H9 (cell line): ENCODE measurements around the gene NFIX. TPM values are rescaled to one million over a fixed set of nuclear protein-coding genes. Genes with fewer than 3 reads are reported as not detected.

Experiments used
- DNase-seq: peaks from one replicate; pipeline ENCODE4 v3.0.0-alpha.2; 2017
- H2AFZ ChIP-seq: one replicate; pipeline ENCODE4 v1.6.1; 2013; ENCODE audit warnings: mild to moderate bottlenecking, low read length, control low read depth, moderate library complexity
- H2AK5ac ChIP-seq: 2 replicates; pipeline ENCODE4 v1.6.1; 2013; ENCODE audit warnings: low read length, control low read depth, mixed read lengths; ENCODE audit not compliant: insufficient read length
- H2BK120ac ChIP-seq: one replicate; pipeline ENCODE4 v1.6.1; 2013; ENCODE audit warnings: low read depth, mild to moderate bottlenecking, low read length, control low read depth, inconsistent platforms; ENCODE audit not compliant: poor library complexity, severe bottlenecking
- H2BK12ac ChIP-seq: 2 replicates; pipeline ENCODE4 v1.6.1; 2013; ENCODE audit warnings: low read length, control low read depth, mixed read lengths, low read depth; ENCODE audit not compliant: insufficient read length
- H2BK15ac ChIP-seq: 2 replicates; pipeline ENCODE4 v1.6.1; 2013; ENCODE audit warnings: low read depth, low read length, control low read depth
- H2BK20ac ChIP-seq: one replicate; pipeline ENCODE4 v1.6.1; 2013; ENCODE audit warnings: low read depth, mild to moderate bottlenecking, low read length, control low read depth, inconsistent platforms; ENCODE audit not compliant: poor library complexity, severe bottlenecking
- H2BK5ac ChIP-seq: 2 replicates; pipeline ENCODE4 v1.6.1; 2013; ENCODE audit warnings: low read length, control low read depth, mixed read lengths; ENCODE audit not compliant: insufficient read length
- H3K14ac ChIP-seq: 2 replicates; pipeline ENCODE4 v1.6.1; 2013; ENCODE audit warnings: low read length, control low read depth; ENCODE audit not compliant: insufficient read depth
- H3K18ac ChIP-seq: 2 replicates; pipeline ENCODE4 v1.6.1; 2013; ENCODE audit warnings: low read depth, mild to moderate bottlenecking, mixed read lengths, low read length, control low read depth; ENCODE audit not compliant: insufficient read length
- H3K23ac ChIP-seq: 2 replicates; pipeline ENCODE4 v1.6.1; 2013; ENCODE audit warnings: low read length, control low read depth, mixed read lengths, low read depth; ENCODE audit not compliant: insufficient read length
- H3K23me2 ChIP-seq: 2 replicates; pipeline ENCODE4 v1.6.1; 2013; ENCODE audit warnings: low read depth, mild to moderate bottlenecking, mixed read lengths, low read length, control low read depth; ENCODE audit not compliant: insufficient read length, poor library complexity, severe bottlenecking
- H3K27ac ChIP-seq: 2 replicates; pipeline ENCODE4 v1.5.1; 2013; ENCODE audit warnings: low read length, control low read depth, mixed read lengths, low read depth; ENCODE audit not compliant: insufficient read length
- H3K27me3 ChIP-seq: 2 replicates; pipeline ENCODE4 v1.6.1; 2013; ENCODE audit warnings: low read length, control low read depth, inconsistent platforms; ENCODE audit not compliant: insufficient read depth
- H3K4ac ChIP-seq: 2 replicates; pipeline ENCODE4 v1.6.1; 2013; ENCODE audit warnings: low read depth, mild to moderate bottlenecking, control low read depth, inconsistent platforms, low read length, moderate library complexity
- H3K4me1 ChIP-seq: 2 replicates; pipeline ENCODE4 v1.6.1; 2013; ENCODE audit warnings: low read length, control low read depth, inconsistent platforms; ENCODE audit not compliant: insufficient read depth
- H3K4me2 ChIP-seq: 2 replicates; pipeline ENCODE4 v1.6.1; 2013; ENCODE audit warnings: low read length, control low read depth, mixed read lengths; ENCODE audit not compliant: insufficient read length, insufficient read depth
- H3K56ac ChIP-seq: 2 replicates; pipeline ENCODE4 v1.6.1; 2013; ENCODE audit warnings: low read depth, mild to moderate bottlenecking, mixed read lengths, low read length, control low read depth; ENCODE audit not compliant: insufficient read length
- H3K79me1 ChIP-seq: 2 replicates; pipeline ENCODE4 v1.6.1; 2013; ENCODE audit warnings: low read depth, mild to moderate bottlenecking, moderate library complexity, low read length, control low read depth, inconsistent platforms; ENCODE audit not compliant: insufficient read depth, poor library complexity, severe bottlenecking
- H3K79me2 ChIP-seq: 2 replicates; pipeline ENCODE4 v1.6.1; 2013; ENCODE audit warnings: low read length, control low read depth, inconsistent platforms; ENCODE audit not compliant: insufficient read depth
- H3K9ac ChIP-seq: 2 replicates; pipeline ENCODE4 v1.6.1; 2013; ENCODE audit warnings: low read length, control low read depth, mixed read lengths; ENCODE audit not compliant: insufficient read length; ENCODE audit errors: extremely low read depth
- H3K9me3 ChIP-seq: one replicate; pipeline ENCODE4 v1.6.1; 2013; ENCODE audit warnings: low read depth, low read length, inconsistent platforms; ENCODE audit not compliant: control insufficient read depth
- H3T11ph ChIP-seq: one replicate; pipeline ENCODE4 v1.6.1; 2013; ENCODE audit warnings: mild to moderate bottlenecking, low read length, control low read depth, inconsistent platforms
- H4K20me1 ChIP-seq: one replicate; pipeline ENCODE4 v1.6.1; 2013; ENCODE audit not compliant: control insufficient read depth, insufficient read length, insufficient read depth
- H4K5ac ChIP-seq: 2 replicates; pipeline ENCODE4 v1.6.1; 2013; ENCODE audit warnings: low read depth, mild to moderate bottlenecking, mixed read lengths, low read length, control low read depth; ENCODE audit not compliant: insufficient read length
- H4K8ac ChIP-seq: replicated peaks from 2 replicates; pipeline ENCODE4 v1.6.1; 2013; ENCODE audit warnings: low read length, control low read depth, mixed read lengths, low read depth; ENCODE audit not compliant: insufficient read length
- H4K91ac ChIP-seq: 2 replicates; pipeline ENCODE4 v1.6.1; 2013; ENCODE audit warnings: low read depth, mild to moderate bottlenecking, moderate library complexity, mixed read lengths, low read length, control low read depth; ENCODE audit not compliant: insufficient read length
- H3K27ac Mint-ChIP-seq, 3 experiments: 2 replicates in 2 of 3; 3 replicates in 1 of 3; pipeline ENCODE4 v1.8.0; 2020 to 2021; ENCODE audit warnings: mixed read lengths in 3 of 3, mild to moderate bottlenecking in 1 of 3, moderate library complexity in 1 of 3
- H3K27me3 Mint-ChIP-seq: 2 replicates; pipeline ENCODE4 v1.8.0; 2021; ENCODE audit warnings: low read depth, mild to moderate bottlenecking, moderate library complexity, mixed read lengths
- H3K36me3 Mint-ChIP-seq, 3 experiments: 2 replicates in 2 of 3; 3 replicates in 1 of 3; pipeline ENCODE4 v1.8.0; 2020 to 2021; ENCODE audit warnings: low read depth in 3 of 3, mixed read lengths in 3 of 3; ENCODE audit not compliant: insufficient read depth in 1 of 3
- H3K4me1 Mint-ChIP-seq, 2 experiments: 2 replicates each; pipeline ENCODE4 v1.8.0; 2020; ENCODE audit warnings: mixed read lengths in 2 of 2
- H3K4me3 Mint-ChIP-seq, 2 experiments: 2 replicates in 1 of 2; 3 replicates in 1 of 2; pipeline ENCODE4 v1.8.0; 2020 to 2021; ENCODE audit warnings: mild to moderate bottlenecking in 2 of 2, mixed read lengths in 2 of 2, moderate library complexity in 1 of 2
- H3K9me3 Mint-ChIP-seq, 2 experiments: 2 replicates in 1 of 2; 3 replicates in 1 of 2; pipeline ENCODE4 v1.8.0; 2020; ENCODE audit warnings: mild to moderate bottlenecking in 2 of 2, mixed read lengths in 2 of 2, moderate library complexity in 1 of 2
- WGBS: extraction: QIAGEN DNeasy Blood & Tissue Kit; methylation state at CpG from one replicate; pipeline ENCODE4 v1.1.7; 2013; ENCODE audit warnings: missing lambda C conversion rate, low lambda C conversion rate, mixed read lengths; ENCODE audit not compliant: insufficient read length; ENCODE audit errors: extremely low coverage; 5-methylcytosine and 5-hydroxymethylcytosine counted together
- total RNA-seq: library from RNA; stranded (reverse); gene quantifications from 2 replicates; pipeline ENCODE4 v1.2.1, GENCODE V29; 2021
- TF ChIP-seq, protein P1 (sequence below): fragments of 200-600 bp; sonication (generic); conservative IDR thresholded peaks from 3 replicates; pipeline ENCODE4 v1.8.0; 2021; ENCODE audit warnings: antibody characterized with exemption, mild to moderate bottlenecking

Gene NFIX
- total RNA-seq, 1 experiment from 2014 or later = 0.31 TPM

DNA sequence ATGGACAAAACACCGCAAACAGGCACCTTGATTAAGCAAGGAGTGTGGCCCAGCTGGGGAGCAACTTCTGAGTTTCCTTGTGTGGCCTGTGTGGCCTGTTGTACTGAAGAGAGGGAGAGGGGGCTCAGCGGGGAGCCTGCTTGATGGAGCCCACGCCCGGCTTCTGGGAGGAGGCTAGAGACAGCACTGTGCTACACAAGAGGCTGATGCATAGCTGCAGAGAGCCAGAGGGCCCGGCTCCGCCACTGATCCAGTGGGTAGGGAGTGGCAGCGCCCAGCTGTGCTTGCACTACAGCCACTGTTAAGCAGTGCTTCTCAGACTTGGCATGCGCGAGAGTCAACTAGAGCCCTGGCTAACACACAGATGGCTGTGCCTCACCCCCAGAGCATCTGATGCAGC is 88.4 kb downstream of the NFIX start:
- TF ChIP-seq, protein P1, sequence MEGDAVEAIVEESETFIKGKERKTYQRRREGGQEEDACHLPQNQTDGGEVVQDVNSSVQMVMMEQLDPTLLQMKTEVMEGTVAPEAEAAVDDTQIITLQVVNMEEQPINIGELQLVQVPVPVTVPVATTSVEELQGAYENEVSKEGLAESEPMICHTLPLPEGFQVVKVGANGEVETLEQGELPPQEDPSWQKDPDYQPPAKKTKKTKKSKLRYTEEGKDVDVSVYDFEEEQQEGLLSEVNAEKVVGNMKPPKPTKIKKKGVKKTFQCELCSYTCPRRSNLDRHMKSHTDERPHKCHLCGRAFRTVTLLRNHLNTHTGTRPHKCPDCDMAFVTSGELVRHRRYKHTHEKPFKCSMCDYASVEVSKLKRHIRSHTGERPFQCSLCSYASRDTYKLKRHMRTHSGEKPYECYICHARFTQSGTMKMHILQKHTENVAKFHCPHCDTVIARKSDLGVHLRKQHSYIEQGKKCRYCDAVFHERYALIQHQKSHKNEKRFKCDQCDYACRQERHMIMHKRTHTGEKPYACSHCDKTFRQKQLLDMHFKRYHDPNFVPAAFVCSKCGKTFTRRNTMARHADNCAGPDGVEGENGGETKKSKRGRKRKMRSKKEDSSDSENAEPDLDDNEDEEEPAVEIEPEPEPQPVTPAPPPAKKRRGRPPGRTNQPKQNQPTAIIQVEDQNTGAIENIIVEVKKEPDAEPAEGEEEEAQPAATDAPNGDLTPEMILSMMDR = no peak
- WGBS = no CpG with 5 or more reads among the region's 9 CpGs
- no peak overlapping the region for H2BK12ac ChIP-seq
- H3K56ac ChIP-seq = no peak overlapping the region
- H3K23ac ChIP-seq = no peak overlapping the region
- Mint-ChIP-seq H3K4me3 (no peak overlapping the region), H3K36me3 (no peaks in the 10 kb centered on the region), H3K9me3 (no peaks in the 10 kb centered on the region), H3K27me3 (peaks cover 56% of the 10 kb centered on the region), H3K4me1 (peaks cover 14 to 43% of the 10 kb centered on the region in 2 experiments), H3K27ac (no peak overlapping the region)
- no peak overlapping the region for H3K4ac ChIP-seq
- no peak overlapping the region for H4K5ac ChIP-seq
- no peaks in the 10 kb centered on the region for H4K20me1 ChIP-seq
- H3T11ph ChIP-seq = no peak overlapping the region
- H3K14ac ChIP-seq = no peak overlapping the region
- H2BK20ac ChIP-seq = no peak overlapping the region
- H2BK5ac ChIP-seq = no peak overlapping the region
- no peak overlapping the region for H3K27ac ChIP-seq
- no peak overlapping the region for H2BK15ac ChIP-seq
- no peak for DNase-seq
- H3K79me1 ChIP-seq = no peaks in the 10 kb centered on the region
- H2AFZ ChIP-seq = no peak overlapping the region
- no peaks in the 10 kb centered on the region for H3K79me2 ChIP-seq
- peaks cover 2% of the 10 kb centered on the region for H3K23me2 ChIP-seq
- no peak overlapping the region for H3K18ac ChIP-seq
- no peaks in the 10 kb centered on the region for H3K9me3 ChIP-seq
- H3K9ac ChIP-seq = no peak overlapping the region
- H4K8ac ChIP-seq = no peak overlapping the region
- H3K27me3 ChIP-seq = no peaks in the 10 kb centered on the region; the same call in 1 of the 2 replicates
- H4K91ac ChIP-seq = no peak overlapping the region
- no peak overlapping the region for H3K4me2 ChIP-seq
- no peak overlapping the region for H2BK120ac ChIP-seq
- H3K4me1 ChIP-seq = peaks cover 5% of the 10 kb centered on the region; the same call in 1 of the 2 replicates
- H2AK5ac ChIP-seq = no peak overlapping the region
